Left lobe of liver (tissue), 2 donors: ENCODE measurements around the gene BCO1. TPM values are rescaled to one million over a fixed set of nuclear protein-coding genes. Genes with fewer than 3 reads are reported as not detected.
A peak's percentile ranks its signal among the peaks of the same experiment; 100 is the strongest.

Experiments
- ATAC-seq: fragments of 200-7000 bp; cut with Tn5 transposase; one replicate; pipeline ENCODE4 v1.9.1; 2020; ENCODE audit warnings: mild to moderate bottlenecking, moderate library complexity
- DNase-seq: peaks from one replicate; pipeline ENCODE4 v3.0.0-alpha.2; 2020; ENCODE audit warnings: low spot score
- total RNA-seq: library from RNA; stranded (reverse); gene quantifications from one replicate; pipeline ENCODE4 v1.2.1, GENCODE V29; 2021
- donor health status: DM: no; HTN: no; CAD: no; lungs with moderate emphysema.
- donor health status: DM: no; HTN: yes; CAD: no.

Gene BCO1
- total RNA-seq, 1 donor from 2014 or later: 0.25 TPM

DNA sequence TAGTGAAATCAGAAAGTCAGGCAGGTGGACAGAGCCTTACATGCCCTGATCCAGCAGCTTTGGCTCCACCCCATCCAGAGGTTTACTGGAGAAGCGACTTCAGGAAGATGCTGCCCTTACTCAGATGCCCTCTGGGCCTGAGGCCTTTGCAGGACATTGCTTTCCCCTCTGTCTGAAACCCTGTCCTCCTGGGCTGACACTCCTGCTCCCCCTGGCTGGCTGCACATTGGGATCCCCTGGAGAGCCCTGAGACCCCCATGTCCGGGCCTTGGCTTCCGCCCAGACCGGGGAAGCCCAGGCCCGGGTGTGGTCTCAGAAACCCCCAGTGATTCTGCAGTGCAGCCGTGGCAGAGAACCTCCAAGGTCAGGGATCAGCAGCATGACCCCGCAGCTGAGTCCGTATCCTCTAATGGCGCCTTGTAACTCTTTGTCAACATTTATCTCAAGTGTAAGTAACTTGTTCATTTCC lies 36.6 kb downstream of the BCO1 start:
- DNase-seq: no peak
- ATAC-seq: peak; percentile 19

DNA sequence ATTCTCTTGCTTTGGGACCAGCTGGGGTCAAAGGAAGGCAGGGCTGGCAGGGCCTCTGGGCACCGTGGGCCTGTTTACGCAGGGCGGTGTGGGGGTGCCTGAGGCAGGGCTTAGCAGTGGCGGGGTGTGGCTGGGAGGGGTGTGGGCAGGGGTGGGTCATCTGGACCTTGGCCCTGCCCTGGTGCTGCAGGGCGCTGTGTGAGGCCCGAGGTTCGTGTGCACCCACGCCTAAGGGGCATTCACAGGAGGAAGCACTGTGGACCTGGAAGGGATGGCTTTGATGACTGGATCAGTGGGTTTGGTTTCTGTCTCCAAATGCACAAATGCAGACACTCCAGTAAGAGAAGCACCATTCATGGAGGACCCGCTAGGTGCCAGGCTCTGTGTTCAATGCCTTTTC lies 37.3 kb downstream of the BCO1 start:
- no peak for DNase-seq
- ATAC-seq: no peak

DNA sequence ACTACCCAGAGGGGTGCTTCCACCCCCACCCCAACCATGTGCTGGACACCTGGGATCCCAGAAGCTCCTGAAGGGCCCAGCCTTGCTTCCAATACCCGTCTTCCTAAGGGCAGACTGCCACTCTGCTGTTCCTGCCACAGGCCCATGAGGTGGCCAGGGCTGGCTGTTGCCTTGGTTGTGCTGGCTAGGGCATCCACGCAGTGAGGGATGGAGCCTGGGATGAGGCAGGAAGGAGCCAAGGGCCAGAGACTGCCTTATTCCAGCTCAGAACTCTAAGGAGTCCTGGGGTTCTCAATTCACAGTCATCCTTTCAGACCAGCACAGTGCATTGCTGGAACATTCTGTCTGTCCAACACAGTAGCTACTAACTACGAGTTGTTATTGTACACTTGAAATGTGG lies 37.8 kb downstream of the BCO1 start:
- no peak for ATAC-seq
- DNase-seq: no peak

DNA sequence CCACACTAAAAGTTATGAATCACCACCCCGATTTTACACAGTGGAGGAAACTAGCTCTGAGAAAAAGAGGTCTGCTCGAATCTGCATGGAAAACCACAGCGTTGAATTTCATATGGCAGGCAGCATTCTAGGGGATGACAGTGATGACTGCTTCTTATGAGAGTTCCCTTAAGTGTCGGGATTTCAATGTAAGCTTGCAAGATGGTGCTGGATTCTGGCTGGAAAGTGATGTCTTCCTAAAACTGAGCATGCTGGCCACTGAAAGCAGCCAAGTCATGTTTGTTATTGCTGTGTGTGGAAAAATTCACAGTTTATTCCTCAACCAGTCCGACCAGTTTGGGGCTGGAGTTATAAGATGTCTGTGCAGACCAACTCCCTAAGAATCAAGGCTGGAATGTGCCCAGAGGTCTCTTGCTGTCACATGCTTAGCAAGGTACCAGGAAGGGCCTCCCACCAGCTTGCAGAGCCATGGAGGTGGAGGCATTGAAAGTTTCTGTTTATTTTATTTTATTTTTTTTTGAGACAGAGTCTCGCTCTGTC lies 39.1 kb downstream of the BCO1 start:
- ATAC-seq (no peak), DNase-seq (no peak)

DNA sequence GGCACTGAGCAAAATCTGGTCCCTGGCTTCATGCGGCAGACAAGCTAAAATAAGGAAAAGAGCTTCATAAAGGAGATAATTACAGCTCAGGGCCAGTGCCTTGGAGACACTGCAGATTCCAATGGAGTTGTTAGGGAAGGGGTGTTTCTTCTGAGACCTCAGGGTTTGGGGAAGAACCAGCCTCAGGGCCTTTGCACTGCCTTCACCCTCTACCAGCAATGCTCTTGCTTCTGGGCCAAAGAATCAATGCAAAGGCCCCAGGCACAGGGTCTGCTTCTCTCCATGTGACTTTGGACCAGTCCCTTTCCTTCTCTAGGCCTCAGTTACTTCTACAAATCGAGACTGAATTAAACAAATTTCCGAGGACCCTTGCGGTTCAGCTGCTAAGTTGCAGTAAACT lies 40.0 kb downstream of the BCO1 start:
- DNase-seq (no peak), ATAC-seq (no peak)

DNA sequence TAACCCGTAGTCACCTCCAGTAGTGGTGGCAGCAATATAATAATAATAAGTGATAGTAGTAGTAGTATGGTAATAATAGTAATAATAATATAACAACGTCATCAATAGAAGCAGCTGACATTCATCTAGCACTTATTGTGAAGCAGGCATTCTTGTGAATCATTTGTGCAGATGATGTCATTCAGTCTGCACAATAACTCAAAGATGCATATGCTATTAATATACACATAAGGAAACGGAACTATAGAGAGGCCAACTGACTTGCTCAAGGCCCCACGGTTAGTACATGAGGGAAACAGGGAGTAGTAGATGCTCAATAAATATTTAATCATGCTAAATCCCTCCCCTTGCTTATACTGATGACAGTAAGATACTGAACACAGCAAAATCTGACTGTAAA lies 40.9 kb downstream of the BCO1 start:
- ATAC-seq (no peak), DNase-seq (no peak)

DNA sequence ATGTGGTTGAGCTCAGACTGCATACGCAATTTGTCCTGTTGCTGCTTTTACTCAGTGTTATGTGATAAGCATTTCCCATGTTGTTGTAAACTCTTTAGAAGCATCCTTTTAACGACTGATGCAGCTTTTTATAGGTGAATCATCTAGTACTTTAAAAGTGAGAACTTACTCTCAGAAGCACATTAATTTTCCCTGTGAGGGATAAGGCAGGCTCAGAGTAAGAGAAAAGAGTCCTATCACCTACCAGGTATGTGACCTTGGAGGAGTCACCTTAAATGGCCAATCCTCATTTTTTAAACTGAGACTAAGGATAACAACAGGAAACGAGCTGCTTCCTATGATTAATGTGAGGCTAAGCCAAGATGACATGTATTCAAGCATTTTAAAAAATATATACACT lies 41.9 kb downstream of the BCO1 start:
- DNase-seq (no peak), ATAC-seq (no peak)

DNA sequence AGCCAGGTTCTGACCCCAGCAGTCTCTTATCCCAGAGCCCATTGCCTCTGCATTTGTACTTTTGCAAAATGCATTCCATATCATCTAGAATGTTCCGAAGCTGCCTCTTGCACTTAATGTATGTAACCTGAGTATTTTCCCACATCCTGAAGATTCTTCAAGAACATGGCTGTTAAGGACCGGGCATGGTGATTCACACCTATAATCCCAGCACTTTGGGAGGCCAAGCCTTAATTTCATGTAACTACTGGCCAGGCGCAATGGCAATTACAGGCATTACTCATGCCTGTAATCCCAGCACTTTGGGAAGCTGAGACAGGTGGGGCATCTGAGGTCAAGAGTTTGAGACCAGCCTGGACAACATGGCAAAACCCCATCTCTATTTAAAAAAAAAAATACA lies 44.6 kb downstream of the BCO1 start:
- DNase-seq (no peak), ATAC-seq (no peak)

DNA sequence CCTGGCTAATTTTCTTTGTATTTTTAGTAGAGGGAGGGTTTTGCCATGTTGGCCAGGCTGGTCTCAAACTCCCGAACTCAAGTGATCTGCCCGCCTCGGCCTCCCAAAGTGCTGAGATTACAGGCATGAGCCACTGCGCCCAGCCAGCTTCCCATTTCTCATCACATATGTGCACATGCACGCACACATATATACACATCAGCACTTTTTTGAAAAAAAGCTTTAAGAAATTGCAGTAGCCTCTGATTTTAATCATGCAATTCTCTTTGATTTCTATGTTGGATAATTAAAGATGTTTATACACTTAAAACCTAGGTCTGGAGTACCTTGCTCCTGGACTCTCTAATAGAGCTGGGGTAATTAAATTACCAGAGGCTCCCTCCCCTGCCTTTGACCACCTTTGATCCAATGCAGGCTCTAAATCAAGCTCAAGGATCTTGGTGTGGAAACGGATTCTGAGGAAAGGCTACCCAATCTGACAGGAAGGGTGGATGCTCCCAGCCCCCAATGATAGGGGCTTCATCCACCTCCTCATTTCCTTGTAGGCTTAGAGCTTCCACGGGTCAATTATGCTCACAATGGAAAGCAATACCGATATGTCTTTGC lies 46.6 kb downstream of the BCO1 start:
- DNase-seq (no peak), ATAC-seq (no peak)

DNA sequence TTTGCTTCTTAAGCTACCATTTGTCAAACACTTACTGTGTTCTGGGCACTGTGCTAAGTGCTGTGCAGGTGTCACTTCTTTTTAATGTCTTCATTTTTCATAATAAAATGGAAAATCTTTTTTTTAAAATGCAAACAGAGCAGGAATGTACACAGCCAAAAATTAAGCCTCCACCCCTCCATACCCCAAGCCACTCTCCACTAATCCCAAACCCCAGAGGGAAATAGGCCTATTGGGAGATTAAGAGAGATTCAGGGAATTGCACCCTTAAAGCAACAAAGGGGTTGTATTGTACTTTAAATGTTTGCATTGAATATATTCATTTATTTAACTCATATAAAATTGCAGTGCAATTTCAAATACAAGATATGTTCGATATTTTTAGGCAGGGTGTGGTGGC lies 47.7 kb downstream of the BCO1 start:
- ATAC-seq (no peak), DNase-seq (no peak)

DNA sequence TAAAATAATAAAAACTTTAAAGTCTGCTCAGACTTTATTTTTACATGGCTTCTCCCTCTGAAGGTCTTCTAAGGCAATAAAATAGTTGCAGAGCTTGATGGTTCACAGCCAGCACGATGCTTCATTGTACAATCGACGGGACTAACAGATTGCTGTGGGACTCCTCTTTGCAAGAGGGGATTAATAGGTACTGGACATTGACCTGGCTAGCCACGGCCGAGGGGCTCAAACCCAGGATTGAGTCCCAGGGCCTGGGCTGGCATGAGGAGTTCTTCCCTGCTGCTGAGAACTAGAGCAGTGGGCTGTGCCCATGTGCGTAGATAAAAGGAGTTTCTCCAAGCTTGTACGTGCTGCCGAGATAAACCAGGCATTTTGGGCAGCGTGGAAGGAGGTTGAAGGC lies 52.6 kb downstream of the BCO1 start:
- no peak for DNase-seq
- ATAC-seq: no peak

DNA sequence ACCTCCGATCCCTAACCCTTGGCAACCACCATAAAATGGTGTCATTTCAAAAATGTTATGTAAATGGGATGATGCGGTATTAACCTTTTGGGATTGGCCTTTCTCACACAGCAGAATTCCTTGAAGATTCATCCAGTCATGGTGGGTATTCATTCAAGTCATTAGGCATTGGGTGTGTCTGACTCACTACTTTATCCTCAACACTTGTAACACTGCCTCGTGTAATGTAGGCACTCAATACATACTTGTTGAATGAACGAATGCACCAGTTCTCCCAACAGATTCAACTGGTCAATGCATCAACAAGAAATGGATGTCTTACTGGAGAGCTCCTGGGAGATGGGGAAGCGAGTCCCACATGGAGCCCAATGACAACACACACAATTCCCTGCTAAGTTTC lies 54.4 kb downstream of the BCO1 start:
- ATAC-seq (no peak), DNase-seq (no peak)

DNA sequence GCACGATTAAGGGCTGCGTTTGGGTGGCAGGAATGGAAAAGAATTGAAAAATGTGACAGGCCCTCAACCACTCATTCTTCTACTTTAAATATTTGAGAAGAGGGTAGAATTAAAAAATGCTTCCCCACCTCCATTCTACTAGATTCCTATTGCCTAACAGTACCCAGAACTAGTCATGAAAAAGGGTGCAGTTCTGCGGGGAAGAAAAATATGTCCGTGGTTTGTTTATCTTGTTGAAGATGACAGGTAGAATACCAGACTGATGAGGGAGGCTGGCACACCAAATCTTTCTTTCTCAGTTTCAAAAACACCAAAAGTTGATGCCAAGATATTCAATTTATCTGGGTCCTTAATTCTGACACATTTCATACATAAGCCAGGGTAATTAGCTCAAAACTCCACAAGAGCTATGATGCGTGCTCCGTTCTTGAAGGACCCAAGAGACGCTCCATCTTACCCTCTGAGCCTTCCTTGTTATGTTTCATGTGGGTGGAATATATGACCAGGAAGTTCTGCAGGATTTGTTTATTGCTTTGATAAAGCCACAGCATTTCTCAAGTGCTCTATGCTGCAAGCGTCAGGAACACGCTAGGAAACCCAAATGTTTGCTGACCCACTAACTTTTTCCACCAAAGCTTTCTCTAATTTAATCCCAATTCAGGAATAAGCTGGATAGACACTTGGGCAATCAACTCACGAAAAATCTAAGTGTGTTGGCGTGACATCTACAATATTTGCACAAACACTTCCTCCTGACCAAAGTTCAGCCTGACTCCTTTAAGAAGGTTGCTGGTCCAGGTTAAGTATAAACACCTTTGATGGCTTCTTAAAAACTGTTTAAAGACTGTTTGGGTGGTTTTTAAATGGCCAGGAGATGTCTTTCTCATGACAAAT lies 55.7 kb downstream of the BCO1 start:
- no peak for ATAC-seq
- no peak for DNase-seq

DNA sequence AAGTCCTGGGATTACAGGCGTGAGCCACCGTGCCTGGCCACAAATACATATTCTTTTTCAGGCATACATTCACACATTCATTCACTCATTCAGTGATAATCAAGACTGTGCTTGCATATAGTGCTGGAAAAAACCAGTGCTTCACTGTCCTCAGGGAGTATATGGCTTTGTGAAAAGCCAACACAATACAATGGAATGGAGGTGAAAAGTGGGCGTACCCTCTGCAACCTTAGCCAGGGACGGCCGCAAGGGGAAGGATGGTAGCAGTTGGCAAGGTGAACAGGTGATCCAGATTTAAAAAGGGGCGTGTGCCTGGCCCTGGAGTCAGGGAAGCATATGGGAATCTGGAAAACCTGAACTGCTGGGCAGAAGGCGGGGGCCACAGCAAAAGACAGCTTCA lies 58.1 kb downstream of the BCO1 start:
- ATAC-seq (no peak), DNase-seq (no peak)

DNA sequence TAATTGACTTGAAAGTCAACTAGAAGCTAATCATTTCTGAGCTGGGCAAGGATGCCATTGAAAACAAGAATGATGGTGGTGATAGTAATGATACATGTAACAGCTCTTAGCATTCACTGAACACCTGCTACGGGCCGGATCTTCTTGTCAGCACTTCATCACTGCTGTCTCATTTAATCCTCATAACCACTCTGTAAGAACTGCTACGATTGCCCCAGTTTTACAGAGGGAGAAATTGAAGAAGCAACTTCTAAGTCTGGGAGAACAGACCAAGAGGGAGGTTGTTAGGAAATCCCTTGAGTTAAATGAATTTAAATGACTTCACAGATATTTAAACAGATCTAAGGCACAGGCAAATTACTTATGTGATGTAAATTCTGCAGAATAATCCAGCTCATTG lies 69.3 kb downstream of the BCO1 start:
- ATAC-seq (no peak), DNase-seq (no peak)

DNA sequence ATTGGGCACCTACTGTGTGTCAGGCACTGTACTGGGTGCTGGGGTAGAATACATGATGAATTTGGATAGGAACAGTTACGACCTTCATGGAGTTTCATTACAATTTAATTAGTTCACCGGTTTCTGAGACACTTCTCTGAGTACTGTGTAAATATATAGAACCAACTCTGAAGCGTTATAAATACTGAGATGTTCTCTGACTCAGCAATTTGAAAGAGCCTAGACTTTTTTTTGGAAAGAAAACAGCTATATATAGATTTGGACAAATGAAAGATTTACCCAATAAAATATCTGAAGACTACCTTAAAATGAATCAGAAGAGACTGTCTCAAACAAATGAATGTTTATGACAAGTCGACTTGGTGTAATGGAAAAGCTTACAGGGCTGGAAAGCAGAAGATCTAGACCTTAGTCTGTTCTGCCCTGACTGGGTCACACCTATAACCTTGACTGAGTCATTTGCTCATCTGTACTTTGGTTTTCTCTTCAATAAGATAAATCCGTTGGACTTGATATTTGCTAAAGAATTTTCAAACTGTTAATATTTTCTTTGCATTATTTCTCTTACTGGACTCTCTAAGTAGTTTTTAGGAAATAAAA lies 71.7 kb downstream of the BCO1 start:
- DNase-seq: no peak
- no peak for ATAC-seq

DNA sequence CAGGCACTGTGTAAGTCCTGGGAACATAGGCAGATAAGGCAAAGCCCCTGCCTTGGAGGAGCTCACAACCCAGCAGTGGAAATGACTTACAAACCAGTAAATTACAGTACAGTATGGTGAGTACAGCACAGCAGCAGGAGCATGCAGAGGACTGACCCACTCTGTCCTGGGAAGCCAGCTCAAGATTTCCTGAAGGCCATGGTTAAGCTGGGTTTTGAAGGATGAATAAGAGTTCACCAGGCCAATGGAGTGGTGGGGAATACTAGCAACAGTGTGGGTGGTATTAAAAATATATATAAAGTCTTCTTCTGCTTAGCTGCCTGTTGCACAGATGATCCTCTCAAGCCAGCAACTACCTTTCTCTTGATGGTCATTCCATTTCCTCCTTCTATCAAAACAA lies 73.3 kb downstream of the BCO1 start:
- ATAC-seq (no peak), DNase-seq (no peak)

DNA sequence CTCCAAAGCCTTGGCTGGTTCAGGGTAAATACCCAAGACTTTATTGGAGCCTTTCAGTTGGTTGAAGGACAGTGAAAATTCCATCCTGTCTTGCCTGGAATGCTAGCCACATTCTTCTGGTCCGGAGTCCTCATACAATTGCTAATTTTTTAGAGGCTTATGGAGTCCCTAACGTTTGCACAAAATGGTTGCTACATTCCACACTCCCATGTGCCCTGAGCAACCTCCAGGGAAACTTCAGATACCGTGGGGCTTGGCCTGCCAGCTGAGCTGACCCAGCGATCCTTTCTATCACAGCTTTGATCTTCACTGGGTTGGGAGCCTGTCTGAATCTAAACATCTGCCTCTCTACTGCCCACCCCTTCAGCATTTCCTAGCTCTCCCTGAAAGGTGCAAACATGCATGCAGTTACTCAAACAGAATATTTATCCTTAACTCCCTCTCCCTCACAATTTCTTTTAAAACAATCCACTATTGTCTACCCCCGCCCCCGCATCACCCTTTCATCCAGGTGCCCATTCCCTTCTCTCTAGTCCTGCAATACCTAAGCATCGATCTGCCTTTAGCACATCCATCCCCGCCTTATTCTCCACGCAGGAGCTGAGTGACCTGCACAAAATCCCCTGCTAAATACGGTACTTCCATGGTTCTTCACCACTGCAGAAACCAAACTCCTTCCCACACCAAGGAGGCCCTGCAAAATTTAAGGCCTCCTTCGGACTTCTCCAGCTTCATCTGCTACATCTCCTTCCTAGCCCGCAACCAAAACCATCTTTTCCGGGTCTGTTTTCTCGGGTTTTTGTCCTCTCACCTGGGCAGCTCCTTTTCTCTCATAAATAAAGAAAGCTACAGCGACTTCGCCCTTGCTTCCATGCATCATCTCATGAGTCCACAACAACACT lies 75.5 kb downstream of the BCO1 start:
- DNase-seq (no peak), ATAC-seq (no peak)

DNA sequence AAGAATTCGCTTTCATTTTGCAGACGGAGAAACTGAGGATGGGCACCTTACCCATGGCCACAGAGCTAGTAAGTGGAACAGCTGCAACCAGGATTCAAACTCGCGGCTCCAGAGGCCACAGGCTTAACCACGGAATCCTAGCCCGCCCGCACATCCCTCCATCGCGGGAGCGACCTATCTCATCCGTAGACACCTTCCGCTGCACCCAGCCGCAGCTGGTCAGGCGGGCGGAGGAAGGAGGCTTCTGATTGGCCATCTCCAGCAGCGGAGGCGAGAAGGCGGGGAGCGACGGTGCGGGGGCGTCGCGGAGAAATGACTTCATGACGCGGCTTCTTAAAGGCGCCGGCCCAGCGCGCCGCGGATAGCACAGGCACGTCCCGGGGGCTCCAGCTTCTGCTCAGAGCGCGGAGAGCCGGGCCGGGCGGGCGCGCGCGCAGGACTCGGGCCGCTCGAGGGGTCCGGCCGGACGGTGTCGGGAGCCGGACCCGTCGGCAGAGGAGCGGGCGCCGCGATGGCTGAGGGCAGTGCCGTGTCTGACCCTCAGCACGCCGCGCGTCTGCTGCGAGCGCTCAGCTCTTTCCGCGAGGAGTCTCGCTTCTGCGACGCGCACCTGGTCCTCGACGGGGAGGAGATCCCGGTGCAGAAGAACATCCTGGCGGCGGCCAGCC lies 76.2 kb downstream of the BCO1 start, which contains the start of gene GAN:
Gene GAN (plus strand): TSS at position 360 of the 668 bp plus-strand sequence. CDS start 152 bp downstream, at position 512.
- peak; percentile 96 for DNase-seq
- peak; percentile 94 for ATAC-seq
